CD4-positive, alpha-beta T cell (primary cell): ENCODE measurements around the gene GRIK1. TPM values are rescaled to one million over a fixed set of nuclear protein-coding genes. Genes with fewer than 3 reads are reported as not detected.

ENCODE experiments used
- ATAC-seq: fragments of 200-7000 bp; cut with Tn5 transposase; one replicate; pipeline ENCODE4 v1.10.0; 2022; ENCODE audit warnings: mild to moderate bottlenecking; ENCODE audit not compliant: poor library complexity
- CTCF ChIA-PET: fragments of 350-600 bp; sonication (Branson Sonifier 250); formaldehyde crosslinking; loops from one replicate; lab custom pipeline; 2021; ENCODE audit warnings: antibody characterized with exemption, inconsistent platforms; lab: Charles Lee
- POLR2A ChIA-PET: fragments of 350-600 bp; sonication (Branson Sonifier 250); formaldehyde crosslinking; loops from one replicate; lab custom pipeline; 2021; ENCODE audit warnings: antibody characterized with exemption, inconsistent platforms; lab: Charles Lee
- DNase-seq, 14 experiments: peaks; one replicate each; pipeline ENCODE4 v3.0.0-alpha.2; 2013 to 2020; ENCODE audit warnings: mixed read lengths in 2 of 14
- H3K27ac ChIP-seq, 2 donors: one replicate each; pipeline versions ENCODE4 v1.5.1 to v1.7.0; 2013; ENCODE audit warnings: low read length in 2 of 2, low read depth in 1 of 2, mild to moderate bottlenecking in 1 of 2
- H3K27me3 ChIP-seq, 2 experiments: 1 replicate in 1 of 2; 2 replicates in 1 of 2; pipeline versions ENCODE4 v1.6.1 to v1.7.0; 2013; ENCODE audit warnings: low read length in 2 of 2, control low read depth in 1 of 2, mild to moderate bottlenecking in 1 of 2, moderate library complexity in 1 of 2; ENCODE audit not compliant: insufficient read depth in 2 of 2, control insufficient read depth in 1 of 2
- H3K36me3 ChIP-seq: one replicate; pipeline ENCODE4 v1.6.1; 2013; ENCODE audit warnings: low read length, control low read depth; ENCODE audit not compliant: insufficient read depth
- H3K4me1 ChIP-seq: one replicate; pipeline ENCODE4 v1.6.1; 2013; ENCODE audit warnings: low read length, control low read depth; ENCODE audit not compliant: insufficient read depth
- H3K4me3 ChIP-seq: one replicate; pipeline ENCODE4 v1.5.1; 2013; ENCODE audit warnings: mild to moderate bottlenecking, low read length, moderate library complexity
- H3K9me3 ChIP-seq, 2 experiments: 1 replicate in 1 of 2; 2 replicates in 1 of 2; pipeline versions ENCODE4 v1.6.1 to v1.7.0; 2013; ENCODE audit warnings: low read length in 2 of 2, mild to moderate bottlenecking in 2 of 2, control low read depth in 1 of 2, moderate library complexity in 1 of 2; ENCODE audit not compliant: control insufficient read depth in 1 of 2, insufficient read depth in 1 of 2
- H3K27ac Mint-ChIP-seq: one replicate; pipeline ENCODE4 v1.8.0; 2020; ENCODE audit warnings: mixed read lengths
- H3K27me3 Mint-ChIP-seq: one replicate; pipeline ENCODE4 v1.8.0; 2021; ENCODE audit warnings: mixed read lengths
- H3K36me3 Mint-ChIP-seq: one replicate; pipeline ENCODE4 v1.8.0; 2021; ENCODE audit warnings: low read depth, mixed read lengths
- H3K4me1 Mint-ChIP-seq: one replicate; pipeline ENCODE4 v1.8.0; 2021; ENCODE audit warnings: low read depth, mixed read lengths
- H3K4me3 Mint-ChIP-seq: one replicate; pipeline ENCODE4 v1.8.0; 2020; ENCODE audit warnings: mild to moderate bottlenecking, mixed read lengths
- H3K9me3 Mint-ChIP-seq: one replicate; pipeline ENCODE4 v1.8.0; 2020; ENCODE audit warnings: mixed read lengths
- CTCF ChIP-seq: fragments of 200-600 bp; IDR thresholded peaks from one replicate; pipeline ENCODE4 v1.8.0; 2022; ENCODE audit warnings: antibody characterized with exemption, mild to moderate bottlenecking
- intact Hi-C, 2 experiments: fragments of 100-400 bp; cut with DNase I in 1 of 2; cut with micrococcal nuclease in 1 of 2; formaldehyde crosslinking; loops; one replicate each; pipeline versions ENCODE4 v1.15.1 to v1.9.0; 2023 to 2025; cut with DNase I, micrococcal nuclease
- total RNA-seq, 174 experiments: library from RNA in 2 of 174; stranded (reverse) in 2 of 174; gene quantifications; one replicate each; pipeline ENCODE4 v1.2.3 and lab custom pipeline; 2021 to 2026

GRIK1 gene
- total RNA-seq, 2 experiments from 2014 or later = not detected

DNA sequence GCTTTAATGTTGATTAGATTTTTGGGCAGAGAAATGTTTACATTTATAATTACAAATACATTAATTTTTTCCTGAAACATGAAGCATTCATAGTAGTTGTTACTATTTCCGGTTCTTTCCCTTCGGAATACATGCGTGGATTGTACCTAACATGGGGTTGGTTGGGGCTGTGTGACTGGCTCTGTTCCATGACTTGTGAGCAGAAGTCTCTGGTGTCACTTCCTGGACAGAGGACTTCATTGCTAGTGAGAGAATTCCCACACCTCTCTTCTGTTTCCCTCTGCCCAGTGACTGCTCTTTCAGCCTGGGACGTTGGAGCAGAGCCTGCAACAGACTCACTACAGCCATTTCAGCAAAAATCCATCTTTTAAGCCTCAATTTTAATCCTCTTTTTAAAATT is 231.4 kb downstream of the GRIK1 start:
- DNase-seq (no peak), ATAC-seq (no peak)
- Histone ChIP-seq H3K9me3 (peaks cover 0 to 6% of the 10 kb centered on the region in 2 experiments), H3K36me3 (no peaks in the 10 kb centered on the region), H3K4me1 (no peaks in the 10 kb centered on the region), H3K27me3 (no peaks in the 10 kb centered on the region), H3K4me3 (no peak overlapping the region), H3K27ac (no peak overlapping the region)
- no peak overlapping the region for H3K4me3 Mint-ChIP-seq
- peaks cover 5% of the 10 kb centered on the region for H3K27me3 Mint-ChIP-seq
- no peaks in the 10 kb centered on the region for H3K36me3 Mint-ChIP-seq
- no peaks in the 10 kb centered on the region for H3K9me3 Mint-ChIP-seq
- H3K4me1 Mint-ChIP-seq = no peaks in the 10 kb centered on the region
- intact Hi-C loops = no loop called here
- TF ChIP-seq CTCF = no peak
- ChIA-PET CTCF (no interaction called here), POLR2A (no interaction called here)
- H3K27ac Mint-ChIP-seq = no peak overlapping the region

DNA sequence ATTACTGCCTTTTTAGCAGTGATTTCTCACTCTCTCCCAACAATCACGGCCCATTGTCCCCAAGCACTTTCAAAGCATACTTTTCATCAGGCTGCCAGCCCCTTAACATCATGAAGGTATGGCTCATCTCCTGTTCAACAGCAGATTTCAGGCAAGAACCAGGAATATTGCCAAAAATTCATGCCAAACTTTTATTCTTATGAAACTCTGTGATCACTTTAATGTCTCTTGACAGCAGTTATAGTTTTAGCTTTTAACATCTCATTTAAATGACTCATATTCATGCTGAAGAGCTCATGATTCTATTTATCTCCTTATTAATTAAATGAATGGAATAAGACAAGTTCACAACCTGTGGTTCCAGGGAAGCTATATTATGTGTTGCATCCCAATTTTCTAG is 235.1 kb downstream of the GRIK1 start:
- peaks cover 2% of the 10 kb centered on the region for H3K9me3 Mint-ChIP-seq
- H3K36me3 Mint-ChIP-seq = no peaks in the 10 kb centered on the region
- no peaks in the 10 kb centered on the region for H3K4me1 Mint-ChIP-seq
- no peak overlapping the region for H3K27ac Mint-ChIP-seq
- no peaks in the 10 kb centered on the region for H3K27me3 Mint-ChIP-seq
- POLR2A ChIA-PET = no interaction called here
- Histone ChIP-seq H3K27ac (no peak overlapping the region), H3K27me3 (no peaks in the 10 kb centered on the region), H3K9me3 (peaks cover 0 to 7% of the 10 kb centered on the region in 2 experiments), H3K36me3 (no peaks in the 10 kb centered on the region), H3K4me1 (no peaks in the 10 kb centered on the region), H3K4me3 (no peak overlapping the region)
- DNase-seq = no peak
- no peak overlapping the region for H3K4me3 Mint-ChIP-seq
- intact Hi-C loops = no loop called here
- no peak for ATAC-seq
- TF ChIP-seq CTCF = no peak
- CTCF ChIA-PET = no interaction called here

GRCh38 chr21:29701676-29702075 is 238.1 kb downstream of the GRIK1 start:
- no peak overlapping the region for H3K27ac Mint-ChIP-seq
- no peak for TF ChIP-seq CTCF
- H3K27me3 Mint-ChIP-seq = no peaks in the 10 kb centered on the region
- Histone ChIP-seq H3K27me3 (no peaks in the 10 kb centered on the region), H3K4me1 (no peaks in the 10 kb centered on the region), H3K4me3 (no peak overlapping the region), H3K9me3 (peaks cover 0 to 8% of the 10 kb centered on the region in 2 experiments), H3K27ac (no peak overlapping the region), H3K36me3 (no peaks in the 10 kb centered on the region)
- DNase-seq (no peak), ATAC-seq (no peak)
- intact Hi-C loops = no loop called here
- POLR2A ChIA-PET = no interaction called here
- CTCF ChIA-PET = no interaction called here
- peaks cover 2% of the 10 kb centered on the region for H3K9me3 Mint-ChIP-seq
- no peak overlapping the region for H3K4me3 Mint-ChIP-seq
- H3K36me3 Mint-ChIP-seq = no peaks in the 10 kb centered on the region
- H3K4me1 Mint-ChIP-seq = no peaks in the 10 kb centered on the region
